HepG2 (cell line): ENCODE results near the gene PREX1. TPM values are rescaled to one million over a fixed set of nuclear protein-coding genes. Genes with fewer than 3 reads are reported as not detected.

Source experiments
- AGO2 ChIP-seq: fragments of 200-400 bp; formaldehyde crosslinking; optimal IDR thresholded peaks from 2 replicates; pipeline ENCODE3; 2017; ENCODE audit warnings: mild to moderate bottlenecking, low read depth, low read length, moderate library complexity
- CENPT ChIP-seq: sonication (generic); formaldehyde crosslinking; IDR thresholded peaks from 2 replicates; pipeline ENCODE4 v1.8.0; 2022; ENCODE audit warnings: low read depth, mild to moderate bottlenecking, moderate library complexity, missing genetic modification reagents
- CTCF ChIP-seq: sonication (generic); formaldehyde crosslinking; IDR thresholded peaks from 2 replicates; pipeline ENCODE4 v1.5.0; 2020; ENCODE audit warnings: mild to moderate bottlenecking, missing genetic modification reagents, moderate library complexity
- EP300 ChIP-seq, 3 experiments: sonication (generic) in 1 of 3; formaldehyde crosslinking in 1 of 3; IDR thresholded peaks; 2 replicates each; pipeline versions ENCODE4 v1.5.1 to v1.6.1; 2011 to 2020; ENCODE audit warnings: low read depth in 2 of 3, low read length in 2 of 3, borderline replicate concordance in 1 of 3, improper control_type of control experiment in 1 of 3, mild to moderate bottlenecking in 1 of 3, missing genetic modification reagents in 1 of 3, moderate library complexity in 1 of 3
- ETV6 ChIP-seq: sonication (generic); formaldehyde crosslinking; conservative IDR thresholded peaks from 2 replicates; pipeline ENCODE4 v1.4.0; 2020; ENCODE audit warnings: missing genetic modification reagents
- FOXJ3 ChIP-seq: sonication (generic); formaldehyde crosslinking; IDR thresholded peaks from 2 replicates; pipeline ENCODE4 v1.4.0; 2020; ENCODE audit warnings: missing genetic modification reagents, mild to moderate bottlenecking, borderline replicate concordance
- HES4 ChIP-seq: sonication (generic); formaldehyde crosslinking; IDR thresholded peaks from 2 replicates; pipeline ENCODE4 v1.9.0; 2021; ENCODE audit warnings: mild to moderate bottlenecking, missing genetic modification reagents, borderline replicate concordance
- HIC2 ChIP-seq: sonication (generic); formaldehyde crosslinking; IDR thresholded peaks from 2 replicates; pipeline ENCODE4 v1.9.0; 2022; ENCODE audit warnings: low read depth, missing genetic modification reagents
- NFE2 ChIP-seq: sonication (generic); formaldehyde crosslinking; IDR thresholded peaks from 2 replicates; pipeline ENCODE4 v1.4.0; 2020; ENCODE audit warnings: missing genetic modification reagents
- NPAS2 ChIP-seq: sonication (generic); formaldehyde crosslinking; IDR thresholded peaks from 2 replicates; pipeline ENCODE4 v1.8.0; 2022; ENCODE audit warnings: mild to moderate bottlenecking, missing genetic modification reagents, borderline replicate concordance
- PCBP2 ChIP-seq: fragments of 200-400 bp; formaldehyde crosslinking; optimal IDR thresholded peaks from 2 replicates; pipeline ENCODE3; 2018; ENCODE audit warnings: low read length, low read depth; ENCODE audit not compliant: poor library complexity, severe bottlenecking
- RNF2 ChIP-seq: fragments of 450-650 bp; conservative IDR thresholded peaks from 2 replicates; pipeline ENCODE4 v1.6.1; 2016; ENCODE audit warnings: low read depth
- SIN3A ChIP-seq: IDR thresholded peaks from 2 replicates; pipeline ENCODE4 v1.6.1; 2011; ENCODE audit warnings: low read depth, mild to moderate bottlenecking, control low read depth, low read length, borderline replicate concordance
- YEATS2 ChIP-seq: sonication (generic); formaldehyde crosslinking; IDR thresholded peaks from 2 replicates; pipeline ENCODE4 v1.4.0; 2020; ENCODE audit warnings: missing genetic modification reagents, borderline replicate concordance
- ZFP41 ChIP-seq: sonication (generic); formaldehyde crosslinking; IDR thresholded peaks from 2 replicates; pipeline ENCODE4 v1.4.0; 2020; ENCODE audit warnings: mild to moderate bottlenecking, missing genetic modification reagents, borderline replicate concordance
- ZNF136 ChIP-seq: sonication (generic); formaldehyde crosslinking; IDR thresholded peaks from 2 replicates; pipeline ENCODE4 v1.8.1; 2022; ENCODE audit warnings: low read depth, mild to moderate bottlenecking, moderate library complexity, missing genetic modification reagents
- ZNF354B ChIP-seq: sonication (generic); formaldehyde crosslinking; IDR thresholded peaks from 2 replicates; pipeline ENCODE4 v1.8.0; 2022; ENCODE audit warnings: mild to moderate bottlenecking, missing genetic modification reagents
- ZNF441 ChIP-seq: sonication (generic); formaldehyde crosslinking; IDR thresholded peaks from 2 replicates; pipeline ENCODE4 v1.7.0; 2021; ENCODE audit warnings: missing genetic modification reagents, borderline replicate concordance
- ZNF543 ChIP-seq: sonication (generic); formaldehyde crosslinking; IDR thresholded peaks from 2 replicates; pipeline ENCODE4 v1.4.0; 2020; ENCODE audit warnings: mild to moderate bottlenecking, missing genetic modification reagents
- ZNF569 ChIP-seq: sonication (generic); formaldehyde crosslinking; IDR thresholded peaks from 2 replicates; pipeline ENCODE4 v1.5.0; 2020; ENCODE audit warnings: mild to moderate bottlenecking, missing genetic modification reagents, moderate library complexity, borderline replicate concordance
- ZNF615 ChIP-seq: sonication (generic); formaldehyde crosslinking; IDR thresholded peaks from 2 replicates; pipeline ENCODE4 v1.5.0; 2020; ENCODE audit warnings: mild to moderate bottlenecking, missing genetic modification reagents, borderline replicate concordance
- ZNF75D ChIP-seq: sonication (generic); formaldehyde crosslinking; IDR thresholded peaks from 2 replicates; pipeline ENCODE4 v1.8.1; 2023; ENCODE audit warnings: missing genetic modification reagents, mild to moderate bottlenecking, borderline replicate concordance
- ZSCAN20 ChIP-seq: sonication (generic); formaldehyde crosslinking; IDR thresholded peaks from 2 replicates; pipeline ENCODE4 v1.4.0; 2020; ENCODE audit warnings: missing genetic modification reagents, mild to moderate bottlenecking, borderline replicate concordance
- ZSCAN21 ChIP-seq: sonication (generic); formaldehyde crosslinking; IDR thresholded peaks from 2 replicates; pipeline ENCODE4 v1.8.0; 2022; ENCODE audit warnings: mild to moderate bottlenecking, missing genetic modification reagents, moderate library complexity, borderline replicate concordance
- polyA plus RNA-seq, 8 experiments: library from polyadenylated mRNA; depleted of rRNA in 3 of 8; stranded (reverse) in 7 of 8; unstranded in 1 of 8; fragments of >200 nt; fragmentation: Illumina TruSeq in 4 of 8; extraction: Trizol in 4 of 8; gene quantifications; 2 replicates each; pipeline versions ENCODE4 v1.2.1 to v1.2.3, GENCODE V29; 2011 to 2016; ENCODE audit warnings: low read depth in 4 of 8, missing spikeins in 1 of 8, mixed read lengths in 1 of 8; ENCODE audit not compliant: insufficient read depth in 1 of 8
- total RNA-seq, 5 experiments: library from RNA; depleted of rRNA; stranded (reverse); fragments of >200 nt; fragmentation: Illumina TruSeq; extraction: Trizol; gene quantifications; 2 replicates each; pipeline ENCODE4 v1.2.3, GENCODE V29; 2016; ENCODE audit warnings: low read depth in 1 of 5

PREX1 gene
- total and polyA plus RNA-seq, 2 of the 13 experiments (the other 11 are each of a cell fraction or from before 2014, with no cell fraction given): 0.02 to 0.04 TPM

- TF ChIP-seq YEATS2: no peak
- TF ChIP-seq FOXJ3 (CRISPR knock-in tag): no peak
- TF ChIP-seq NFE2 (CRISPR knock-in tag): no peak
- no peak for TF ChIP-seq ZNF615 (CRISPR knock-in tag)
- no peak for TF ChIP-seq ZNF354B (CRISPR knock-in tag)
- no peak; the same call in 1 of the 2 replicates for TF ChIP-seq HIC2
- no peak for TF ChIP-seq CENPT (CRISPR knock-in tag)
- TF ChIP-seq ZFP41 (CRISPR knock-in tag): no peak
- no peak for TF ChIP-seq HES4 (CRISPR knock-in tag)
- TF ChIP-seq ZNF136: no peak
- no peak for TF ChIP-seq ZNF441 (CRISPR knock-in tag)
- no peak for TF ChIP-seq ZNF75D (CRISPR knock-in tag)
- TF ChIP-seq NPAS2 (CRISPR knock-in tag): no peak
- no peak for TF ChIP-seq CTCF (CRISPR knock-in tag)
- no peak for TF ChIP-seq ZNF543 (CRISPR knock-in tag)
- no peak for TF ChIP-seq AGO2
- TF ChIP-seq ZSCAN21: no peak
- peak in 1 of 2 experiments; percentile 57; a peak in 2 of 4 replicates for TF ChIP-seq EP300 (IDR thresholded peaks at IDR 0.05; ENCODE audit: low read depth in 2 of 2, low read length in 2 of 2)
- TF ChIP-seq EP300 (CRISPR knock-in tag; IDR thresholded peaks at IDR 0.05; ENCODE audit: borderline replicate concordance): no peak
- no peak for TF ChIP-seq ZSCAN20 (CRISPR knock-in tag)
- no peak for TF ChIP-seq ZNF569 (CRISPR knock-in tag)
- peak; percentile 53; the same call in 1 of the 2 replicates for TF ChIP-seq RNF2
- no peak for TF ChIP-seq PCBP2
- no peak for TF ChIP-seq SIN3A
- no peak for TF ChIP-seq ETV6 (CRISPR knock-in tag)
Observed at GRCh38 chr20:48597521-48598302, 230.1 kb downstream of the PREX1 start (continued).
